Measurements from ENCODE around the gene C10orf120. TPM values are rescaled to one million over a fixed set of nuclear protein-coding genes. Genes with fewer than 3 reads are reported as not detected.

Gene C10orf120
- total RNA-seq, 4 donors from 2014 or later = not detected

DNA sequence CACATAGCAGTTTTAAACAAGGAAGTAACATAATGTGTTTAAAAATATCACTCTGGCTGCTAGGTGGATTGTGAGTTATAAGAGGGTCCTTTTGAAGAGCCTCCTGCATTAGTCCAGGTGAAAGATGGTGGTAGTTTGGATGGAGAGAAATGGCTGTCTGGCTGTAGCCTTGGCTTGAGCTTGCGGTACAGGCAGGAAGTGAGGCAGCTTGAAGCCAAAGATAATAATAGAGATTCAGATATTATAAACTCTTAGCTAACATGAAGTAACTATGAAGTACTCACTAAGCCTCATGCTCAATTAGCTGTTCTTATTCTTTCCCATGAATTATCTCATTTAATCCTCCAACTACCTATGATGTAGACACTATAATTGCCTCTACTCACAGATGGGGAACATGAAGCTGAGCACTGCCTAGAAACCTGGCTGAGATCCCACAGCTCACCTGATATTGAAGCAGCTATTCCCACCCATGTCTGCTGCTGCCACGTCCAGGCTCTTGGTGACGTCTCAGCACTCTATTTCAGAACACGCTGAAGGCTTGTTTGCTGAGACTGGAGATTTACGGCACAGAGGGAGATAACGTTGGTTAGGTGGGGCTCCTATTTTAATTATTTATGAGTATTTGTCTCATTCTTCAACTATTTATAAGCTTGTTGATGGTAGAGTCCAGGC, 10.4 kb downstream of the C10orf120 start:
- no peak for TF ChIP-seq POLR2A (IDR thresholded peaks at IDR 0.05)
- TF ChIP-seq, protein P1, sequence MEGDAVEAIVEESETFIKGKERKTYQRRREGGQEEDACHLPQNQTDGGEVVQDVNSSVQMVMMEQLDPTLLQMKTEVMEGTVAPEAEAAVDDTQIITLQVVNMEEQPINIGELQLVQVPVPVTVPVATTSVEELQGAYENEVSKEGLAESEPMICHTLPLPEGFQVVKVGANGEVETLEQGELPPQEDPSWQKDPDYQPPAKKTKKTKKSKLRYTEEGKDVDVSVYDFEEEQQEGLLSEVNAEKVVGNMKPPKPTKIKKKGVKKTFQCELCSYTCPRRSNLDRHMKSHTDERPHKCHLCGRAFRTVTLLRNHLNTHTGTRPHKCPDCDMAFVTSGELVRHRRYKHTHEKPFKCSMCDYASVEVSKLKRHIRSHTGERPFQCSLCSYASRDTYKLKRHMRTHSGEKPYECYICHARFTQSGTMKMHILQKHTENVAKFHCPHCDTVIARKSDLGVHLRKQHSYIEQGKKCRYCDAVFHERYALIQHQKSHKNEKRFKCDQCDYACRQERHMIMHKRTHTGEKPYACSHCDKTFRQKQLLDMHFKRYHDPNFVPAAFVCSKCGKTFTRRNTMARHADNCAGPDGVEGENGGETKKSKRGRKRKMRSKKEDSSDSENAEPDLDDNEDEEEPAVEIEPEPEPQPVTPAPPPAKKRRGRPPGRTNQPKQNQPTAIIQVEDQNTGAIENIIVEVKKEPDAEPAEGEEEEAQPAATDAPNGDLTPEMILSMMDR (IDR thresholded peaks at IDR 0.05) = no peak
- Histone ChIP-seq H3K4me1 (peaks cover 0 to 5% (median 0%) of the 10 kb centered on the region in 4 donors), H3K9me3 (no peaks in the 10 kb centered on the region), H3K4me3 (no peak overlapping the region), H3K27me3 (no peaks in the 10 kb centered on the region), H3K27ac (no peak overlapping the region), H3K36me3 (no peaks in the 10 kb centered on the region)
- DNase-seq = no peak

DNA sequence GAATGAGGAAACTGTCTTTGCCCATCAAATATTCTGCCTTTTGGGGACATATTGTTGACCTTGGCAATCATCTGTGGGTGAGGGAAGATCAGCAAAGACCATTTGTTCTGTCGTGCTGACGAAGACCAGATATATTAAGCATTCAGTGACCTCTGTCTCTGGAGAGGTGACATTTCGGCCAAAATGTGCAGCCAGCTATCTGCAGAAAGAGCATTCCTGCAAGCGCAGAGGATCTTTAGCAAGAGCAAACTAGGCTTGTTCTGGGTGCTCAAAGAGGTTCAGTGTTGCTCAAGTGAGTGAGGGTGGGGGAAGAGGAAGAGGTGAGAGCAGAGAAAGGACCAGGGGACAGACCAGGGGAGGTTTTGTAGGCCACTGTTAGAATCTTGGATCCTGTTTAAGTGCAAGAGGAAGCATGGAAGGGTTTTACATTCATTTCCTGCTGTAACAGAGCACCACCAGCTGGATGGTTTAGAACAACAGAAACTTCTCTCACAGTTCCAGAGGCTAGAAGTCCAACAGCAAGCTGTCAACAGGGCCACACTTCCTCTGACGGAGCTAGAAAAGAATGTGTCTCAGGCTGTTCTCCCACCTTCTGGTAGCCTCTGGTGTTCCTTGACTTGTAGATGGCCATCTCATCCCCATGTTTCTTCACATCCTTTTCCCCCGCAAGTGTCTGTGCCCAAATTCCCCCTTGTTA, 11.2 kb downstream of the C10orf120 start:
- Histone ChIP-seq H3K4me1 (peaks cover 0 to 5% (median 0%) of the 10 kb centered on the region in 4 donors), H3K36me3 (no peaks in the 10 kb centered on the region), H3K4me3 (no peak overlapping the region), H3K9me3 (no peaks in the 10 kb centered on the region), H3K27ac (no peak overlapping the region), H3K27me3 (no peaks in the 10 kb centered on the region)
- TF ChIP-seq, protein P1 (IDR thresholded peaks at IDR 0.05) = no peak
- TF ChIP-seq POLR2A (IDR thresholded peaks at IDR 0.05) = no peak
- DNase-seq = no peak

DNA sequence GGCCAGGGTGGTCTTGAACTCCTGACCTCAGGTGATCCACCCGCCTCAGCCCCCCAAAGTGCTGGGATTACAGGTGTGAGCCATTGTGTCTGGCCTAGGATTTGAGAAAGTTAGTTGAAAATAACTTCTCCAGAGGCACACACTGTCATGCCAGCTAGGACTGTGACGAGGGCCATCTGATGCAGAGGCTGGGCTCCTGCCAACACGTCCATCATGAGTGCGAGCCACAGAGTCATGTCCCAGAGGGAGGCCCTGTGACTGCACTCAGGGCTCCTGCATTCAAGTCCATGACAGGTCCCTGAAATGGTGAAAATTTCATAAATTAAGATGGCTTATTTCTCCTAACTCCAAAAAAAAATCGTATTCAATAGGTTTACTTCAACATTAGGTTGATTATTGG, 17.1 kb downstream of the C10orf120 start:
- Histone ChIP-seq H3K4me1 (no peaks in the 10 kb centered on the region), H3K36me3 (no peaks in the 10 kb centered on the region), H3K27ac (no peak overlapping the region), H3K27me3 (no peaks in the 10 kb centered on the region), H3K4me3 (no peak overlapping the region), H3K9me3 (no peaks in the 10 kb centered on the region)
- no peak for DNase-seq
- TF ChIP-seq, protein P1 (IDR thresholded peaks at IDR 0.05) = no peak
- no peak for TF ChIP-seq POLR2A (IDR thresholded peaks at IDR 0.05)

- no peak for DNase-seq
- no peaks in the 10 kb centered on the region for H3K9me3 ChIP-seq
- no peak for TF ChIP-seq POLR2A (IDR thresholded peaks at IDR 0.05)
- TF ChIP-seq, protein P1 (IDR thresholded peaks at IDR 0.05) = no peak
- no peaks in the 10 kb centered on the region for H3K4me1 ChIP-seq
- H3K27me3 ChIP-seq = no peaks in the 10 kb centered on the region
- no peaks in the 10 kb centered on the region for H3K36me3 ChIP-seq
- H3K27ac ChIP-seq = no peak overlapping the region
- no peak overlapping the region for H3K4me3 ChIP-seq
These were observed 21.4 kb downstream of the C10orf120 start for GRCh38 chr10:122678266-122678665.

DNA sequence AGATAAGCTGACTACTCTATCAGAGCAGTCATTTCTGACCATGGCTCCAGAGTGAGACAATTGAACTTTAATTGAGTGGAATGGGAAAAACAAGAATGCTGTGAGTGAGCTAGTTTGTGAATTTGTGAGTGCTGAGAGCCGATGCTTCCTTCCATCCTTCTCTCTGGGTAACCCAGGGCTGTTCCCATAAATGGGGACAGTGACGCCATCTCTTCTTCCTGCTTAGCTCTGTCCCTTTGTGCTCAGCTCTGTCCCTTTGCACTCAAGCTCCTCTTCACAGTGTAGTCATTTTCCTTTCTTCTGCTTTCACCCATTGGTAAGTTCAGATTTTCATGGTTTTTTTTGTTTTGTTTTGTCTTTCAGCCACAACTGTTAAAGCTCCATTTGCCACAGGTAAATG, 24.4 kb downstream of the C10orf120 start:
- no peak overlapping the region for H3K27ac ChIP-seq
- TF ChIP-seq, protein P1 (IDR thresholded peaks at IDR 0.05) = no peak
- TF ChIP-seq POLR2A (IDR thresholded peaks at IDR 0.05) = no peak
- no peaks in the 10 kb centered on the region for H3K4me1 ChIP-seq
- H3K27me3 ChIP-seq = no peaks in the 10 kb centered on the region
- no peak overlapping the region for H3K4me3 ChIP-seq
- H3K9me3 ChIP-seq = no peaks in the 10 kb centered on the region
- no peaks in the 10 kb centered on the region for H3K36me3 ChIP-seq
- no peak for DNase-seq

Data from Peyer's patch (tissue), 4 donors.